Neural progenitor cell (in vitro differentiated cells): Measurements from ENCODE around the gene RPL35A.

Experiments
- CTCF ChIP-seq: fragments of 200-600 bp; sonication (generic); IDR thresholded peaks from 2 replicates; pipeline ENCODE4 v1.5.1; 2017; ENCODE audit warnings: antibody characterized with exemption, mild to moderate bottlenecking
- EZH2phosphoT487 ChIP-seq: fragments of 200-600 bp; sonication (generic); IDR thresholded peaks from 2 replicates; pipeline ENCODE4 v1.6.1; 2017; ENCODE audit warnings: antibody characterized with exemption

GRCh38 chr3:197970588-197970987, 20.6 kb downstream of the RPL35A start:
- no peak for TF ChIP-seq CTCF
- TF ChIP-seq EZH2phosphoT487: no peak
